ENCODE data around the gene KRTAP9-4. TPM values are rescaled to one million over a fixed set of nuclear protein-coding genes. Genes with fewer than 3 reads are reported as not detected.
"Not testable (repeated sequence)": the region's sequence is repeated elsewhere in the genome, so short reads cannot be mapped to it uniquely, and the experiment has no call there.

Gene KRTAP9-4
- total and polyA plus RNA-seq, 2 of the 8 experiments (the other 6 are each of a cell fraction or from before 2014, with no cell fraction given) = not detected

GRCh38 chr17:41246995-41247787, 2.3 kb upstream of the KRTAP9-4 start:
- H3K4me1 ChIP-seq (replicated peaks in 1 of 4; ENCODE audit: control insufficient read depth in 3 of 4, insufficient read depth in 4 of 4, low read length in 3 of 4); H2AK5ac ChIP-seq (ENCODE audit: low read depth, low read length); H3K36me3 ChIP-seq (ENCODE audit: control insufficient read depth in 2 of 4, insufficient read depth in 4 of 4, low read length in 3 of 4); H4K20me1 ChIP-seq (replicated peaks in 1 of 2; ENCODE audit: control insufficient read depth in 1 of 2, insufficient read depth in 2 of 2, low read length in 2 of 2); H3K27me3 ChIP-seq (replicated peaks in 1 of 4; ENCODE audit: control insufficient read depth in 3 of 4, extremely low read depth in 1 of 4, insufficient read depth in 3 of 4, low read length in 3 of 4); H2BK20ac ChIP-seq (ENCODE audit: low read length); H3K4me2 ChIP-seq (ENCODE audit: insufficient read depth in 1 of 2, low read depth in 2 of 2, low read length in 2 of 2); H3K56ac ChIP-seq (replicated peaks; ENCODE audit: insufficient read length, low read depth, low read length); H3K79me1 ChIP-seq (ENCODE audit: low read depth, low read length); H3K18ac ChIP-seq (ENCODE audit: extremely low read depth, low read length); H3K23ac ChIP-seq (ENCODE audit: insufficient read length); H3K14ac ChIP-seq (ENCODE audit: insufficient read length); H3K27ac ChIP-seq (ENCODE audit: low read depth, low read length); H2AFZ ChIP-seq (ENCODE audit: low read length); H2BK120ac ChIP-seq (replicated peaks; ENCODE audit: low read depth, low read length); H2BK12ac ChIP-seq (ENCODE audit: low read depth, low read length); H4K91ac ChIP-seq (replicated peaks; ENCODE audit: insufficient read length, low read length); FAIRE-seq; CTCF ChIA-PET (ENCODE audit: partially characterized antibody); H4K8ac ChIP-seq (ENCODE audit: extremely low read depth, insufficient read depth, low read length); H3K4me3 ChIP-seq (ENCODE audit: extremely low read depth in 1 of 4, insufficient read depth in 2 of 4, low read depth in 3 of 4, low read length in 4 of 4); H4K5ac ChIP-seq (ENCODE audit: insufficient read length, low read depth, low read length); H3K9me3 ChIP-seq (ENCODE audit: insufficient read depth in 2 of 2, low read depth in 1 of 2, low read length in 1 of 2); H3K23me2 ChIP-seq (ENCODE audit: low read depth, low read length); H3K4ac ChIP-seq (replicated peaks; ENCODE audit: insufficient read length, low read depth, low read length); H2BK15ac ChIP-seq (ENCODE audit: low read length); DNase-seq (ENCODE audit: low read depth in 1 of 2, low spot score in 2 of 2); H3K9ac ChIP-seq (replicated peaks in 1 of 4; ENCODE audit: extremely low read depth in 1 of 4, low read depth in 3 of 4, low read length in 3 of 4); H2BK5ac ChIP-seq (ENCODE audit: low read depth, low read length); H3K79me2 ChIP-seq (ENCODE audit: control insufficient read depth in 1 of 2, insufficient read depth in 2 of 2, low read length in 2 of 2); POLR2A ChIA-PET (ENCODE audit: partially characterized antibody): not testable (repeated sequence)
- 11% methylated on average over 2 of the region's 2 CpGs; no CpG with 5 or more reads in 1 of the 2 experiments for WGBS, 2 experiments (ENCODE audit: extremely low coverage in 1 of 2, insufficient coverage in 1 of 2, insufficient read length in 1 of 2, insufficient replicate concordance in 2 of 2, low coverage in 1 of 2, low lambda C conversion rate in 2 of 2, missing lambda C conversion rate in 1 of 2)
